Neural progenitor cell (in vitro differentiated cells): ENCODE measurements around the gene AKAP6. TPM values are rescaled to one million over a fixed set of nuclear protein-coding genes. Genes with fewer than 3 reads are reported as not detected.

Experiments used
- DNase-seq: peaks from one replicate; pipeline ENCODE4 v3.0.0-alpha.2; 2016; ENCODE audit warnings: low spot score
- H2AFZ ChIP-seq: fragments of 200-600 bp; sonication (generic); replicated peaks from 2 replicates; pipeline ENCODE4 v1.6.1; 2016; ENCODE audit warnings: antibody characterized with exemption
- H3F3A ChIP-seq: fragments of 200-600 bp; sonication (generic); 2 replicates; pipeline ENCODE4 v1.6.1; 2016; ENCODE audit warnings: antibody characterized with exemption, low read depth
- H3K27ac ChIP-seq: fragments of 200-600 bp; sonication (generic); 2 replicates; pipeline ENCODE4 v1.5.1; 2016; ENCODE audit warnings: mild to moderate bottlenecking
- H3K27me3 ChIP-seq: fragments of 200-600 bp; sonication (generic); 2 replicates; pipeline ENCODE4 v1.6.1; 2016; ENCODE audit warnings: mild to moderate bottlenecking, moderate library complexity
- H3K36me3 ChIP-seq: fragments of 200-600 bp; sonication (generic); 2 replicates; pipeline ENCODE4 v1.5.1; 2016
- H3K4me1 ChIP-seq: fragments of 200-600 bp; sonication (generic); 2 replicates; pipeline ENCODE4 v1.6.1; 2016; ENCODE audit warnings: mixed run types
- H3K4me2 ChIP-seq: fragments of 200-600 bp; sonication (generic); 2 replicates; pipeline ENCODE4 v1.6.1; 2016
- H3K4me3 ChIP-seq: fragments of 200-600 bp; sonication (generic); 2 replicates; pipeline ENCODE4 v1.5.1; 2016
- H3K79me2 ChIP-seq: fragments of 200-600 bp; sonication (generic); 2 replicates; pipeline ENCODE4 v1.6.1; 2016; ENCODE audit warnings: low read depth
- H3K9ac ChIP-seq: fragments of 200-600 bp; sonication (generic); 2 replicates; pipeline ENCODE4 v1.6.1; 2016
- H3K9me3 ChIP-seq: fragments of 200-600 bp; sonication (generic); 2 replicates; pipeline ENCODE4 v1.5.1; 2016; ENCODE audit warnings: low read depth
- H4K20me1 ChIP-seq: fragments of 200-600 bp; sonication (generic); 2 replicates; pipeline ENCODE4 v1.6.1; 2016; ENCODE audit warnings: low read depth
- H3K27ac Mint-ChIP-seq: 3 replicates; pipeline ENCODE4 v1.8.0; 2021; ENCODE audit warnings: mixed read lengths
- H3K27me3 Mint-ChIP-seq: 2 replicates; pipeline ENCODE4 v1.8.0; 2022; ENCODE audit warnings: low read depth, mild to moderate bottlenecking, inconsistent platforms, moderate library complexity, mixed read lengths; ENCODE audit not compliant: insufficient read depth
- H3K36me3 Mint-ChIP-seq: 3 replicates; pipeline ENCODE4 v1.8.0; 2021; ENCODE audit warnings: mixed read lengths
- H3K4me1 Mint-ChIP-seq: 3 replicates; pipeline ENCODE4 v1.8.0; 2021; ENCODE audit warnings: mixed read lengths
- H3K4me3 Mint-ChIP-seq: 3 replicates; pipeline ENCODE4 v1.8.0; 2021; ENCODE audit warnings: mild to moderate bottlenecking, moderate library complexity, mixed read lengths
- H3K9me3 Mint-ChIP-seq: 3 replicates; pipeline ENCODE4 v1.8.0; 2020; ENCODE audit warnings: mixed read lengths
- EZH2 ChIP-seq: fragments of 200-600 bp; sonication (generic); IDR thresholded peaks from 2 replicates; pipeline ENCODE4 v1.6.1; 2017; ENCODE audit warnings: antibody characterized with exemption, mild to moderate bottlenecking, moderate library complexity
- EZH2phosphoT487 ChIP-seq: fragments of 200-600 bp; sonication (generic); IDR thresholded peaks from 2 replicates; pipeline ENCODE4 v1.6.1; 2017; ENCODE audit warnings: antibody characterized with exemption
- total RNA-seq: library from RNA; depleted of rRNA; stranded (reverse); fragments of >200 nt; gene quantifications from 2 replicates; pipeline ENCODE4 v1.2.3, GENCODE V29; 2015; ENCODE audit warnings: low replicate concordance
- TF ChIP-seq, protein P1 (sequence below): fragments of 200-600 bp; sonication (generic); IDR thresholded peaks from 2 replicates; pipeline ENCODE4 v1.5.1; 2017; ENCODE audit warnings: antibody characterized with exemption, mild to moderate bottlenecking

AKAP6 gene
- total RNA-seq, 1 donor from 2014 or later, result 3.7 TPM

DNA sequence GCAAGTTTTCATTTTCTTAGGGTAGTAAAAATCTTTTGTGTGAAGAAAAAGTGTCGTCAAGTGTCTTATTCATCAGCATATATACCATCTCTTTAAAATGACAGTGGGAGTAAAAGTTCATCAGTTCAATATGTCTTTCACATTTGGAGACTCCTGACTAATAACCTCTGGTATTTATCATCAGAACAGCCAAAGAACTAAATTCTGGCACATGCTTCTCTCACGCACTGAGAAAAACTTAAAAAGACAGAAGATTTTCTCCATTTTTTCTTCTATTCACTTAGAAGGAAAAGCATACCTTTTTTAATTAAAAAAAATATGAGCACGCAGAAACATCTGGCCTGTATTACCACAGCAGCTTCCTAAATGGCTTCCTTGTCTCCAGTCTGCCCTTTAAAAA is 265.7 kb downstream of the AKAP6 start:
- no peaks in the 10 kb centered on the region for H3K27me3 Mint-ChIP-seq
- no peaks in the 10 kb centered on the region for H3K9me3 Mint-ChIP-seq
- H3K9me3 ChIP-seq, result no peaks in the 10 kb centered on the region
- H3K27ac Mint-ChIP-seq, result no peak overlapping the region
- H3K9ac ChIP-seq, result no peak overlapping the region
- H3K4me3 Mint-ChIP-seq, result no peak overlapping the region
- H3K36me3 Mint-ChIP-seq, result no peaks in the 10 kb centered on the region
- H3K27ac ChIP-seq, result no peak overlapping the region
- no peak overlapping the region for H2AFZ ChIP-seq
- H3K79me2 ChIP-seq, result no peaks in the 10 kb centered on the region
- H3K4me1 ChIP-seq, result no peaks in the 10 kb centered on the region
- H3K36me3 ChIP-seq, result no peaks in the 10 kb centered on the region
- H3K27me3 ChIP-seq, result no peaks in the 10 kb centered on the region
- H3F3A ChIP-seq, result no peaks in the 10 kb centered on the region
- H3K4me3 ChIP-seq, result no peak overlapping the region
- no peak for TF ChIP-seq EZH2
- TF ChIP-seq, protein P1, sequence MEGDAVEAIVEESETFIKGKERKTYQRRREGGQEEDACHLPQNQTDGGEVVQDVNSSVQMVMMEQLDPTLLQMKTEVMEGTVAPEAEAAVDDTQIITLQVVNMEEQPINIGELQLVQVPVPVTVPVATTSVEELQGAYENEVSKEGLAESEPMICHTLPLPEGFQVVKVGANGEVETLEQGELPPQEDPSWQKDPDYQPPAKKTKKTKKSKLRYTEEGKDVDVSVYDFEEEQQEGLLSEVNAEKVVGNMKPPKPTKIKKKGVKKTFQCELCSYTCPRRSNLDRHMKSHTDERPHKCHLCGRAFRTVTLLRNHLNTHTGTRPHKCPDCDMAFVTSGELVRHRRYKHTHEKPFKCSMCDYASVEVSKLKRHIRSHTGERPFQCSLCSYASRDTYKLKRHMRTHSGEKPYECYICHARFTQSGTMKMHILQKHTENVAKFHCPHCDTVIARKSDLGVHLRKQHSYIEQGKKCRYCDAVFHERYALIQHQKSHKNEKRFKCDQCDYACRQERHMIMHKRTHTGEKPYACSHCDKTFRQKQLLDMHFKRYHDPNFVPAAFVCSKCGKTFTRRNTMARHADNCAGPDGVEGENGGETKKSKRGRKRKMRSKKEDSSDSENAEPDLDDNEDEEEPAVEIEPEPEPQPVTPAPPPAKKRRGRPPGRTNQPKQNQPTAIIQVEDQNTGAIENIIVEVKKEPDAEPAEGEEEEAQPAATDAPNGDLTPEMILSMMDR, result no peak
- no peak for TF ChIP-seq EZH2phosphoT487
- no peaks in the 10 kb centered on the region for H4K20me1 ChIP-seq
- no peak overlapping the region for H3K4me2 ChIP-seq
- H3K4me1 Mint-ChIP-seq, result peaks cover 5% of the 10 kb centered on the region
- no peak for DNase-seq

DNA sequence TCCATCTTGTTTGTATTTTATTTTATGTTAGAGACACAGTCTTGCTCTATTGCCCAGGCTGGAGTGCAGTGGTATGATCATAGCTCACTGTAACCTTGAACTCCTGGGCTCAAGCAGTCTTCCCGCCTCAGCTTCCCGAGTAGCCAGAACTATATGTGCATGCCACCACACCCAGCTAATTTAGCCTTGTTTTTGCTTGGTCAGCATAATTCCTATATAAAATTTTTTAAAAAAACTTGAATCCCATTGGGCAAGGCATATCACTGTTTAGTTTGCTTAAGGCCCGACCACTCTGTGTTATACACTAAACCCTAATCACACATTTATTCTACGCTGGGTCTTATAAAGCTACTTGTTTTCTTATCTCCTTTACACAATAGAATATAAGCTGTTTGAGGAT is 266.4 kb downstream of the AKAP6 start:
- no peaks in the 10 kb centered on the region for H3K27me3 Mint-ChIP-seq

DNA sequence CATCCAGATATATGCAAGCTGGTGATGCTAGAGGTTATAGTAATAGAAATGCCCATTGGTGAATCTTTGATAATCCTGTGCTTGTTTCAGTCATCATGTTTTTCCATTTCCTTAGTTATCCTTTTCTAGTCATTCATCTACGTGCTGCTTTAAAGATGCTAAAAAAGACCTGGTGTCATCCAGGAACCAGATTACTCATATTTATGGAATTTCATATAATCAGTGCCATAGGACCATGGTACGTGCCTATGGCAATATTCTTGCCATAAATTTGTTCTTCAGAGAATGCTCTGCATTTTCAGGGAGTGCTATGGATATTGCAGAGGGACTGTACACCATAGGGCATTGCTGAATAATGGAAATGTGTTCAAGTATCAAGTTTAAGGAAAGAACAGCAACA is 267.3 kb downstream of the AKAP6 start:
- Mint-ChIP-seq H3K4me3 (no peak overlapping the region), H3K27ac (no peak overlapping the region), H3K27me3 (no peaks in the 10 kb centered on the region), H3K4me1 (peaks cover 9% of the 10 kb centered on the region), H3K9me3 (no peaks in the 10 kb centered on the region), H3K36me3 (no peaks in the 10 kb centered on the region)
- no peak overlapping the region for H3K27ac ChIP-seq
- no peaks in the 10 kb centered on the region for H3F3A ChIP-seq
- H3K79me2 ChIP-seq, result no peaks in the 10 kb centered on the region
- no peak overlapping the region for H3K4me3 ChIP-seq
- H3K27me3 ChIP-seq, result no peaks in the 10 kb centered on the region
- H3K9me3 ChIP-seq, result no peaks in the 10 kb centered on the region
- H3K4me1 ChIP-seq, result peaks cover 5% of the 10 kb centered on the region
- H3K9ac ChIP-seq, result no peak overlapping the region
- no peak overlapping the region for H3K4me2 ChIP-seq
- H3K36me3 ChIP-seq, result no peaks in the 10 kb centered on the region
- no peaks in the 10 kb centered on the region for H4K20me1 ChIP-seq
- H2AFZ ChIP-seq, result no peak overlapping the region
- TF ChIP-seq, protein P1, result no peak
- TF ChIP-seq EZH2phosphoT487 (no peak), EZH2 (no peak)
- no peak for DNase-seq

More for the DNA sequence above, 266.4 kb downstream of the AKAP6 start:
- Histone ChIP-seq H3K79me2 (no peaks in the 10 kb centered on the region), H3K27me3 (no peaks in the 10 kb centered on the region), H4K20me1 (no peaks in the 10 kb centered on the region), H3K36me3 (no peaks in the 10 kb centered on the region), H2AFZ (no peak overlapping the region), H3K4me2 (no peak overlapping the region), H3K4me1 (peaks cover 4% of the 10 kb centered on the region), H3K9ac (no peak overlapping the region), H3K4me3 (no peak overlapping the region), H3K27ac (no peak overlapping the region), H3K9me3 (no peaks in the 10 kb centered on the region), H3F3A (no peaks in the 10 kb centered on the region)
- Mint-ChIP-seq H3K9me3 (no peaks in the 10 kb centered on the region), H3K27ac (no peak overlapping the region), H3K4me3 (no peak overlapping the region), H3K36me3 (no peaks in the 10 kb centered on the region), H3K4me1 (peaks cover 5% of the 10 kb centered on the region)
- DNase-seq, result no peak
- TF ChIP-seq EZH2 (no peak), EZH2phosphoT487 (no peak)
- TF ChIP-seq, protein P1, result no peak

DNA sequence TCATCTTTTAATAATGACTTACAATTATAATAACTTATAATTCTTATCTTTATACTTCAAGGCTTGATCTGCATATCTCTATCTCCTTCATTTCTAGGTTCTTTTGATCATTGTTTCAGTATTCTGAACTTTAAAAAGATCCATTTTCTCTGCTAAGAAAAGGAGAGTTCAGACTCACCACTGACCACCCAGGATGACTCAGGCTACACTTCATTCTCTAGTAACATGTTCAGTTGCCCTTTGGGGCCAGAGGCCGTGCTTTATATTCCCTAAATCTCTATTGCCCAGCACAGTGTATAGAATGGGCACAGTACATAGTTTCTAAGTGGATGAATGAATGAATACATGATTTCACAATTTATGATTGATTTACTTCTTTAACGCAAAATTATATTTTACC is 268.7 kb downstream of the AKAP6 start:
- no peaks in the 10 kb centered on the region for H3K27me3 ChIP-seq
- no peak overlapping the region for H2AFZ ChIP-seq
- TF ChIP-seq EZH2phosphoT487 (no peak), EZH2 (no peak)
- TF ChIP-seq, protein P1, result no peak
- Mint-ChIP-seq H3K27me3 (no peaks in the 10 kb centered on the region), H3K9me3 (no peaks in the 10 kb centered on the region), H3K27ac (no peak overlapping the region), H3K4me3 (no peak overlapping the region), H3K4me1 (peaks cover 9% of the 10 kb centered on the region), H3K36me3 (no peaks in the 10 kb centered on the region)
- no peak overlapping the region for H3K27ac ChIP-seq
- no peak overlapping the region for H3K4me3 ChIP-seq
- H3K9ac ChIP-seq, result no peak overlapping the region
- H3F3A ChIP-seq, result no peaks in the 10 kb centered on the region
- peaks cover 5% of the 10 kb centered on the region for H3K4me1 ChIP-seq
- no peak for DNase-seq
- H3K36me3 ChIP-seq, result no peaks in the 10 kb centered on the region
- no peak overlapping the region for H3K4me2 ChIP-seq
- no peaks in the 10 kb centered on the region for H3K9me3 ChIP-seq
- H4K20me1 ChIP-seq, result no peaks in the 10 kb centered on the region
- H3K79me2 ChIP-seq, result no peaks in the 10 kb centered on the region
